CD4-positive, alpha-beta T cell treated with Interleukin-21 for 1 hour (primary cell): ENCODE measurements around the gene XPNPEP3.
"Not testable (repeated sequence)": the region's sequence is repeated elsewhere in the genome, so short reads cannot be mapped to it uniquely, and the experiment has no call there.

Experiments
- DNase-seq: peaks from one replicate; pipeline ENCODE4 v3.0.0-alpha.2; 2020

The XPNPEP3 gene

DNA sequence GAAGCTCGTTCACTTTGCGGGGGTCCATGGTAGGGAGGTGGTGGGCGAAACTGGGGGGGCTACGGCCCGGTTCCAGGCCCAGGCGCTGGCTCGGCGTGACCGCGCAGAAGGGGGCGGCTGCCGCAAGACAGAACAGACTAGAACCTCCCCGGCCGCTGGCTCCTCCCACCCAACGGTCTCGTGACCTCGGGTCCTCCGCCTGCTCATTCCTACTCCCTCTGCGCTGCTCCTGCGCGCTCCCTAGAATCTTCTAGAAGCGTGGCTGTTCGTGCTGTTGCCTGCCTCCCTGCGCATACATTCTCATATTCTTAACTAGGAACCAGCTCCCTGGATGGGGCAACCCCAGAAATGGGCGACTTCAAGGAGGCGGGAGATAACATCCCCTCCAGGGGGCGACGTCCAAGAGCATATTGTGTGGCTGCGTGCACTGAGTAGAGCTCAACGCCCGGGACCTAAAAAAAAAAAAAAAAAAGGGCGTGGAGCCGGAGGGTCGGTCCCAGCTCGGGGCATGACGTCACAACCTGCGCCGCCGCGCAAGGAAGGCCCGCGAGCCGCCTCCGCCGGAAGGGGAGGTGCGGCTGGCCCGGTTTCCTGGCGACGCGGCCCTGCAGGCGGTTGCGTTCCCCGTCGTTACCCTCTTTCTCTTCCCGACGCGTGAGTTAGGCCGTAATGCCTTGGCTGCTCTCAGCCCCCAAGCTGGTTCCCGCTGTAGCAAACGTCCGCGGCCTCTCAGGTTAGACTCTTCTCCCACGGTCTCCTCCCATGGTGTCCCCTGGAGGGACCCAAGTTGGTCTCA, at the start of gene XPNPEP3, which contains the start of gene ST13:
XPNPEP3 (plus strand) TSS at position 636 of the 796 bp plus-strand sequence; CDS start at position 670, 34 bp downstream.
ST13 (minus strand) TSS at position 127 of the 796 bp plus-strand sequence; CDS start at position 28, 99 bp downstream.
- DNase-seq: peak; percentile 97

DNA sequence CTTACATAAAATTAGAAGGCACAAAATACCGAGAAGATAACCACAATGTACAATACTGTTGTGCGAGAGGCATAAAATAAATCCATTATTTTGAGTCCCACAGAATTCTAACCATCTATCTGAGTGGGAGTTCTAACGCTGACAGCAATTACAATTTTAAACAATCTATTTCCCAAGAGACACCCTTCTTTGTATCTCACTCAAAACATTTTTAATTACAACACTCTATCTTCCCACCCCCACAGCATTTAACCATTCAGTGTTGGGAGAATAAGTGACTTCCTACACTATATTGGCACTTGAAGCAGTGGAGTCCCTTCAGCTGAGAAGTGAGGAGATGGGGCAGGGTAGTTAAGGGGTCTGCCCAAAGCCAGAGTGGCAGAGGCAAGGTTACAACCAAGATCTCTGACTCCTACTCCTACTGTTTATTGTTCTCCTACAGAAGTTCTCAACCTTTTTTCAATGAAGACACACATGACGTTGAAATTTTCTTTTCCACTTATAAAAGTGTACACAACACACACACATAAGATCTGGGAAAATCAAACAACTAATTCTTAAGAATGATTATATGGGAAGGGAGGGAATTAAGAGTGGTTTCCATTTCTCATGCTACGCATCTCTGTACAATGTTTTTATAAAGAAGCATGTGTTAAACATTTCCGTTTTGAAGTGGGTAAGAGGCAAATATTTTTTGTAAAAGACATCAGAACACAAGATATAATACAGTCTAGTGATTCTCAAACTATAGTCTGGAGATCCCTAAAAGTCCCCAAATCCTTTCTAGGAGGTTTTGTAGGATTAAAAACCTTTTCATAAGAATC, 48.7 kb upstream of the XPNPEP3 start:
- DNase-seq: no peak

- no peak for DNase-seq
These were observed 43.0 kb upstream of the XPNPEP3 start for GRCh38 chr22:40813912-40814315.

- DNase-seq: no peak
These were observed 39.2 kb upstream of the XPNPEP3 start for GRCh38 chr22:40817737-40818136.

GRCh38 chr22:40818192-40818746, 38.7 kb upstream of the XPNPEP3 start:
- peak; percentile 27 for DNase-seq

GRCh38 chr22:40818747-40819598, 38.0 kb upstream of the XPNPEP3 start, which contains the start of gene SLC25A17:
Gene SLC25A17, minus strand, starts transcription at chr22:40819346. Its CDS starts 98 bp downstream, at chr22:40819248.
- peak; percentile 88 for DNase-seq

DNA sequence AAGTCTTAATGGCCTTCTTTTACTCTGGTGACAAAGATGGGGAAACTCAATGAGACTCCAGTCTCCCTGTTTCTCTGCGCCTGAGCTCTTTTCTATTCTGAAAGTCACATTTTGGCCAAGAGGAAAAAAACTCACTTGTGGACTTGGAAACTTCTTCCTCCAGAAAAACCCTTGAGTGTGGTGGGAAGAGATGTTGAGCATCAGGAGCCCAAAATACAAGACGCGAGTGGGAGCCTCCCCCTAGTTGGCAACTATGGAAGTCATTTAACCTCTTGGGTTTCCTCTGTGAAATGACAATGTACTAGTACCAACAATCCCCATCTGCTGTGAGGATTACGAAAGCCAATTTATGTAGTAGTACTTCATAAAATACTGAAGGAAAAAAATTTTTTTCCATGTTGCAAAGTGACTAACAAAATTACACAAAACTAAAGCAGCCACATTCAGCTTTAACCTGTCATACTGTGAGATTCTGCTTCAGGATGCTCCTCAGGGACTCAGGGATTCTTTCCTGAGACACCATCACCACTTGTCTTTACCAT, 37.3 kb upstream of the XPNPEP3 start:
- DNase-seq: no peak

DNA sequence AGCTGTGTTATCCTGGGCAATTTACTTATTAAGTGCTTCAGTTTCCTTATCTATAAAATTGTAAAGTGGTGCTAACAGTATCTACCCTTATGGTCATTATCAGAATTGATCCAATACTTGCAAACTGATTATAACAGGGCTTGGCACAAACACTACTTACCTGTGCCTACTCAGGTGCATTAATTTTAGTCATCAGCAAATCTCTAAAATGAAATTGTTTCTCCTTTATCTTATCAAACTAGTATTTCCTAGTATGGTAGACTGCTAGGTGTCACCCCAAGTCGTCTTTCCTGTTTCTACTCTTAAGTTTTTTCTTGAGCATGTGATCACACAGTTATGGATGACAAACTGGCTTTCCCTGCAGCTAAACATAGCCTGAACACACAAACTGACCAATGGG, 33.5 kb upstream of the XPNPEP3 start:
- no peak for DNase-seq

DNA sequence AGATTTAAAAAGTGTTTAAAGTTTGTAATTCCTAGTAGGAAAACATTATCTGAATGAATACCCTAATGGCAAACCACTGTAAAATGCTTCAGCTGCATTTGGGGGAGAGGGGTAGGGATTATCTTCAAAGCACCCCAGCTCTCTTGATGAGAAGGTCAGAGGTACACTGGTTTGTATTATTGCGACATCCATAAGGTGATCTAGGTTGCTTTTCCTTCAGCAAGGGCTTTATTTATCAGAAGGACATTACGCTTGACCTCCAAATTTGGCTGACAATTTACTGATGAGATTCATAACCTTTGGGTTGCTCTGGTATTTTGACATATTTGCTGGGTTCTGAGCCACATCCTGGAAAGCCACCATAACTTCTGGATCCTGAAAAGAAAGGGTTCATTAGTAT, 30.7 kb upstream of the XPNPEP3 start:
- DNase-seq: not testable (repeated sequence)

DNA sequence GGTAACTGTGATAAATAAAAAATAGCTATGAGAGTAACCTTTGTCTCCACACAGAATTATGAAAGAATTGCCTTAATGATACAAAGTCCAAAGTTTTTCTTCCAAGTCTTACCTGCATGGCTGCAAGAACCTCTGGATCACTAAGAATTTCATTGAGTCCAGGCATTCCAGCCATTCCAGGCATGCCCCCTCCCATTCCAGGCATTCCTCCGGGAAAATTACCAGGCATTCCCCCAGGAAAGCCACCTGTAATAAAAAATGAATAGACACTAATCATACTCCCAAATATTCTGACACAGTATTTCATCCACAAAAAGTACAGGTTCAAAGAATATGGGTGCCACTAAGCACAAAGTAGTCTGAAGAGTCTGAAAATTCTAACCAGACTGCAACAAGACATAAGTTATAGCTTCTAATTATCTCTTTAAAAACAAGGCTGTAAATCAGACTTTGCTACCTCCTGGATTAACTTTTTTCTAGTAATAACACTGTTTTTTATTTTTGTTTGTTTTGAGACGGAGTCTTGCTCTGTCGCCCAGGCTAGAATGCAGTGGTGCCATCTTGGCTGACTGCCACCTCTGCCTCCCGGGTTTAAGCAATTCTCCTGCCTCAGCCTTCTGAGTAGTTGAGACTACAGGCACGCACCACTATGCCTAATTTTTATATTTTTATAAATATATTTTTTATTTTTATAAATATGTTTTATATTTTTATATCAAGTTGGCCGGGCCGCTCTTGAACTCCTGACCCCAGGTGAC, 29.8 kb upstream of the XPNPEP3 start:
- DNase-seq: no peak

- DNase-seq: no peak
These were observed 27.8 kb upstream of the XPNPEP3 start for GRCh38 chr22:40829131-40829530.

- DNase-seq: no peak
These were observed 22.3 kb upstream of the XPNPEP3 start for GRCh38 chr22:40834619-40835018.

- DNase-seq: no peak
These were observed 18.5 kb upstream of the XPNPEP3 start for GRCh38 chr22:40838486-40838885.

DNA sequence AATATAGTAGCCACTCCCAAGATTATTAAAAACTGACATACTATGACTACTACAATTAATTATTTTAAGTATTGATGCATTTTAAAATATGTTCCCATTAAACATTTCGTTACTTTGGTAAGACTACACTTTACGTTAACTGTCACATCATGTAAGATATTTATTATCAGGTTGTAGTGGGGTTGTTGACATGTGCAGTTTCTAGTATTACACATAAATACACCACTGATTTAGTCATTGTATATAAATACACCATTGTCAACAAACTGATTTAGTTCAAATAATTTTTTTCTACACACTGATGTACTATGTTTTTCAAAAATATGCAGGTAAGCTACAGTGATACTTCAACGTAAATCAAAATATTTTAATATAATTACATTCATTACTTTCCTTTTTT, 12.0 kb upstream of the XPNPEP3 start:
- no peak for DNase-seq

- DNase-seq: not testable (repeated sequence)
These were observed 11.1 kb upstream of the XPNPEP3 start for GRCh38 chr22:40845816-40846215.

DNA sequence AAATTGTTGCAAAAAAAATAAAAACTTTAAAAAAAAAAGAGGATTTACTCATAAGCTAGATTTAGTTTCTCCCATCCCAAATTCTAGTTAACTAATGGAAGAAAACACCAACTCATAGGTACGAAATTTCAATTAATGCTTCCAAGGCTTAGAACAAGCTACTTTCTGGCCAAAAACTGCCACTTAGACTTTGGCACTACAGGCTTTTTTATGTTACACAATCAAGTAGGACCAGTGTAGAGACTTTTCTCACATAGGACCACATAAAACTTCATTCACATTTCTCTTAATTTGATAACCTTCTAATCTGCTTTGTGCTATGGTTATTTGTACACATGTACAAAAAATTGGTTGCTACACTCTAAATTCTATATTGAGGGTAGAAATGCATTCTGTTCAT, 3.6 kb upstream of the XPNPEP3 start:
- DNase-seq: no peak

DNA sequence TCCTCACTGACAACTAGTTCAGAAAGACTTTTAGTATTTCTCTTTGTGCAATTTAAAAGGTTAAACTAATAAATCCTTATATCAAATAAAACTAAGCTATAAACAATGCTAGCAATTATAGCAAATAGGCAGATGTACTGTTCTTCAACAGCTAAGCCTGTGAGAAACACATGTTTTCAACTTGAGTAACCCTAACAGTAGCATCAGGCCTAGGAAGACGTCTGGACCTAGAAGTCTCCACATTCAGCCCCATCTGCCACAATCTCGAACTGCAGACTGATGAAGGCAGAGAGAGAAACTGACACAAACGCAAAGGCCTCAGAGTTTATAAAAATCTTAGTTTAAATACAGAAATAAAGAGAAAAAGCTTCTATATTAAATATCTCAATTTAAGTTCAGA, 3.0 kb upstream of the XPNPEP3 start:
- no peak for DNase-seq

DNA sequence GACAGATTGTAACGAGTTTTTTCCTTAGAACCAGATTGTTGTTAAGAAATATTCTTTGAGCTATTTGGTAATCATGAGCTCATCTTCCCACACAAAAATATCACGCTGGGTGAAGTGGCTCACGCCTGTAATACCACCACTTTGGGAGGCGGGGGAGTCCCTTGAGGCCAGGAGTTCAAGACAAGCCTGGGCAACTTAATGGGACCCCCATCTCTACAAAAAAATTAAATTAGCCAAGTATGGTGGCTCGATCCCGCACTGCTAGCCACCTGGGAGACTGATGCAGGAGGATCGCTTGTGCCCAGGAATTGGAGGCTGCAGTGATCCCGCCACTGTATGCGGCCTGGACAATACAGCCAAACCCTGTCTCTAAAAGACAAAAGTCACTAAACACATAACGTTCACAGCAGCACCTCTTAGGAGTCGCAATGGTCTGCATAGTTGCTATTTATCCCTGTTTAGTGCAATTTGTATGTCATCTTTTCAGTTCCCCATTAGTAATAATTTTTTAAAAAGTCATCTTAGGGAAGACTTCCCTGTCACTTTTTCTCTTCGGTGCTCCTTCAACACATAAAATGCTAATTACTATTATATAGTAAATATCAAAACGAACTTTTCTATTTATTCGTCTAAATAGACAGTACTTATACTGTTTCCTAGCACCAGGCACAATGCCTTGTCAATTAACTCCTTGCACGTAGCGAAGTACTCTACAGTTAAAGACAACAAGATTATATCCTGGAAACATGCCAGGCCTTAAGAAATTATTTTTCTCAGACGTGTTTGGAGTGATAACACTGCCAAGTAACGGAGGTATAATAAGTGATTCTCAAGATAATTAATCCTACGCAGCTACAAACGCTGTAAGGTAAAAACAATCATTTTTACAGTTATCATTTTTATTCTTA, 1.6 kb upstream of the XPNPEP3 start:
- peak; percentile 26 for DNase-seq

DNA sequence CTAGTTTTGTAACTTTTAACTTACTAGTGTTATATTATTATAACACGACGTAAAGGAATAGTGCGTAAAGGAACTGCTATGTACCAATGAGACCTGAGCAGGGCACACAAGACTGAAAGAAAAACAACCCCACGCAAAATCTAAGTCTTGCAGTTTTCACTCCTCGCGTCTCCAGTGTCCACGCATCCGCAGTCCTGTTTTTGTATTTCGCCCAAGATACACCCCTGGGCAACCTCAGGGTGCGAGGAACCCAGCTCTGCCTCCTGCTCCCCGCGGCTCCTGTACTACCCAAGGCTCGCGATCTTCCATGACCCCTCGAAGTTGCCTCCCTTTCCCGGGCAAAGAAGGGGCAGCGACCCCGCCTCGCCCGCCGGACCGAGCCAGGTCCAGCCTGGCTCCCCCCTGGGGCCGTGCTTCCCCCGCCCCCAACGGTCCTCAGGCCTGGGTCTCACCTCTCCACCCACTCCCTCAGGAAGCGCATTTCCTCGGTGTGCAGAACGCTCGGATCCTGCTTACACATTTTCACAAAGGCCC, 902 bp upstream of the XPNPEP3 start:
- peak; percentile 48 for DNase-seq

DNA sequence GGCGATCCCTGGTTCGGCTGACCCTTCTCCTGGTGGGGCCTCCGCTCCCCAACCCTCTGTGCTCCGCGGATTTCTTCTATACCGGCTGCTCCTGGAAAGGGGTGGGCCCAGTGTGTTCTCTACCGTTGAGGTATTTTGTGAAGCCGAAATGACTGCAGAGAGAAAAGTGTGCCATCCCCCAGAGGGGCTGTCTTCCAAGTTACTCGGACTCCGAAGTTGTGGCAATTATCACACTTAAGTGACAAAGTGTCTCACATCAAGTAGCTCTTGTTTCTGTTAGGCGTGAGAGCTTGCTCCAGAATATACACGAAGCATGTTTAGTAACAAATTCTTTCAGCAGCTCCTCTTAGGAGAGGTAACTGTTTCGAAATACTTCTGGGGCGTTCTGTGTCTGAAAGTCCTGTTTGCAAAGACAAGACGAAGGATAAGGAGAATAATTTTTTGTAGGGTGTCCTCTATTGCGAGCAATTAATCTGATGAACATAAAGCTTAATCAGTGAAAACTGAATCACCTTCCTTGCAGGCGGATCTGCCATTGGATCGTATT, 434 bp downstream of the XPNPEP3 start:
- DNase-seq: no peak
